K562 (cell line): ENCODE measurements around the gene FAM32A. TPM values are rescaled to one million over a fixed set of nuclear protein-coding genes. Genes with fewer than 3 reads are reported as not detected.

ENCODE experiments used
- CCAR2 ChIP-seq: fragments of 200-400 bp; formaldehyde crosslinking; IDR thresholded peaks from 2 replicates; pipeline ENCODE4 v1.6.1; 2017; ENCODE audit warnings: mild to moderate bottlenecking, low read depth, low read length
- GABPB1 ChIP-seq: sonication (generic); formaldehyde crosslinking; IDR thresholded peaks from 2 replicates; pipeline ENCODE4 v1.8.0; 2022; ENCODE audit warnings: mild to moderate bottlenecking, missing genetic modification reagents
- HNRNPLL ChIP-seq: fragments of 200-400 bp; formaldehyde crosslinking; IDR thresholded peaks from 2 replicates; pipeline ENCODE4 v1.6.1; 2017; ENCODE audit warnings: low read length, low read depth, mild to moderate bottlenecking; ENCODE audit not compliant: poor library complexity, severe bottlenecking
- MEF2A ChIP-seq: IDR thresholded peaks from 2 replicates; pipeline ENCODE4 v1.6.1; 2011; ENCODE audit warnings: low read depth, mild to moderate bottlenecking, low read length, moderate library complexity; ENCODE audit not compliant: control insufficient read depth
- PHB2 ChIP-seq: fragments of 450-650 bp; IDR thresholded peaks from 2 replicates; pipeline ENCODE4 v1.6.1; 2017; ENCODE audit warnings: low read depth
- ZNF165 ChIP-seq: fragments of 250-450 bp; sonication (Bioruptor Pico); IDR thresholded peaks from 2 replicates; pipeline ENCODE4 v1.4.0; 2020; ENCODE audit warnings: borderline replicate concordance
- ZNF785 ChIP-seq: fragments of 250-450 bp; sonication (Bioruptor Pico); IDR thresholded peaks from 2 replicates; pipeline ENCODE4 v1.4.0; 2020; ENCODE audit warnings: mild to moderate bottlenecking
- polyA plus RNA-seq, 8 experiments: library from polyadenylated mRNA; depleted of rRNA in 4 of 8; stranded (reverse) in 5 of 8; unstranded in 3 of 8; fragments of >200 nt; fragmentation: Nextera tagmentation in 2 of 8; fragmentation: Illumina TruSeq in 1 of 8; extraction: Ambion mirVana in 2 of 8; extraction: Trizol in 1 of 8; gene quantifications; 2 replicates each; pipeline versions ENCODE4 v1.2.1 to v1.2.3, GENCODE V29; 2011 to 2014; ENCODE audit warnings: inconsistent platforms in 1 of 8, missing spikeins in 1 of 8
- total RNA-seq, 7 experiments: library from RNA; depleted of rRNA in 6 of 7; stranded (reverse); fragments of >200 nt in 6 of 7; fragmentation: Illumina TruSeq in 2 of 7; extraction: Trizol in 2 of 7; gene quantifications; 2 replicates each; pipeline versions ENCODE4 v1.2.1 to v1.2.3, GENCODE V29; 2011 to 2021; ENCODE audit warnings: low replicate concordance in 1 of 7
- TF ChIP-seq, protein P1 (sequence below): fragments of 450-650 bp; IDR thresholded peaks from 2 replicates; pipeline ENCODE4 v1.6.1; 2016; ENCODE audit warnings: low read depth
- TF ChIP-seq, protein P2 (sequence below), 2 experiments: fragments of 450-650 bp in 1 of 2; sonication (generic) in 1 of 2; formaldehyde crosslinking; conservative IDR thresholded peaks; 2 replicates each; pipeline versions ENCODE4 v1.4.0 to v1.8.1; 2020 to 2022; ENCODE audit warnings: mild to moderate bottlenecking in 1 of 2, missing genetic modification reagents in 1 of 2
- TF ChIP-seq, protein P3 (sequence below): fragments of 250-450 bp; sonication (Bioruptor Pico); IDR thresholded peaks from 2 replicates; pipeline ENCODE4 v1.9.0; 2021; ENCODE audit warnings: mild to moderate bottlenecking, inconsistent platforms
- TF ChIP-seq, protein P4 (sequence below), 2 experiments: fragments of 250-450 bp in 1 of 2; fragments of 450-650 bp in 1 of 2; sonication (Bioruptor Pico) in 1 of 2; IDR thresholded peaks; 2 replicates each; pipeline versions ENCODE4 v1.6.1 to v1.8.0; 2016 to 2021; ENCODE audit warnings: mild to moderate bottlenecking in 2 of 2, moderate library complexity in 2 of 2, missing compliant biosample characterization in 1 of 2, missing genetic modification characterization in 1 of 2
- TF ChIP-seq, protein P5 (sequence below), 2 experiments: IDR thresholded peaks; 2 replicates each; pipeline ENCODE4 v1.6.1; 2012; ENCODE audit warnings: improper control_type of control experiment in 2 of 2, low read depth in 2 of 2, low read length in 2 of 2, borderline replicate concordance in 1 of 2

Gene FAM32A
- total and polyA plus RNA-seq, 9 of the 15 experiments (the other 6 are each of a cell fraction or from before 2014, with no cell fraction given) = 30.7 to 96.7 (median 73.7) TPM

DNA sequence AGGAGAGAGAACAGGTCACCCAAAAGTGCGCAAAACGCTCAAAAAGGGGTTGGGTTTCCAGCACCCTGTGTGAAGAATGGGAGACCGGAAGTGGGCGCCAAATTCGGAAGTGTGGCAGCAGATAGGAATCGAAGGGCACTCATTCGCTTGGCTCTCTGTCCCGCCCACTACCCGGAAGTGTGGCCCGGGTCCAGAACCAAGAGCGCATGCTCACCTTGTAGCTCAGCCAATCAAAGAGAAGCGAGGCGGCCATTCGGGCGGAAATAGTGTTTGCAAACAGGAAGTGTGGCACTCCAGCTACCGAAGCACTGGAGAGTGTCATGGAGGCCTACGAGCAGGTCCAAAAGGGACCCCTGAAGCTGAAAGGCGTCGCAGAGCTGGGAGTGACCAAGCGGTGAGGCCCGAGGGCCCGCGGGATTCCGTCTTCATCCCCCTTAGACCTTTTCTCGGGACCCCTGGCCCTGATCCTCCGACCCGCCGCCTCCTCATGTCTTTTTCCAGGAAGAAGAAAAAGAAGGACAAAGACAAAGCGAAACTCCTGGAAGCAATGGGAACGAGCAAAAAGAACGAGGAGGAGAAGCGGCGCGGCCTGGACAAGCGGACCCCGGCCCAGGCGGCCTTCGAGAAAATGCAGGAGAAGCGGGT lies at the start of gene FAM32A (continued):
- TF ChIP-seq HNRNPLL (peak; percentile 11), GABPB1 (CRISPR knock-in tag) (peak; percentile 94), PHB2 (no peak), MEF2A (no peak), ZNF785 (CRISPR knock-in tag) (no peak), ZNF165 (CRISPR knock-in tag) (no peak), CCAR2 (no peak)
- TF ChIP-seq, protein P1, sequence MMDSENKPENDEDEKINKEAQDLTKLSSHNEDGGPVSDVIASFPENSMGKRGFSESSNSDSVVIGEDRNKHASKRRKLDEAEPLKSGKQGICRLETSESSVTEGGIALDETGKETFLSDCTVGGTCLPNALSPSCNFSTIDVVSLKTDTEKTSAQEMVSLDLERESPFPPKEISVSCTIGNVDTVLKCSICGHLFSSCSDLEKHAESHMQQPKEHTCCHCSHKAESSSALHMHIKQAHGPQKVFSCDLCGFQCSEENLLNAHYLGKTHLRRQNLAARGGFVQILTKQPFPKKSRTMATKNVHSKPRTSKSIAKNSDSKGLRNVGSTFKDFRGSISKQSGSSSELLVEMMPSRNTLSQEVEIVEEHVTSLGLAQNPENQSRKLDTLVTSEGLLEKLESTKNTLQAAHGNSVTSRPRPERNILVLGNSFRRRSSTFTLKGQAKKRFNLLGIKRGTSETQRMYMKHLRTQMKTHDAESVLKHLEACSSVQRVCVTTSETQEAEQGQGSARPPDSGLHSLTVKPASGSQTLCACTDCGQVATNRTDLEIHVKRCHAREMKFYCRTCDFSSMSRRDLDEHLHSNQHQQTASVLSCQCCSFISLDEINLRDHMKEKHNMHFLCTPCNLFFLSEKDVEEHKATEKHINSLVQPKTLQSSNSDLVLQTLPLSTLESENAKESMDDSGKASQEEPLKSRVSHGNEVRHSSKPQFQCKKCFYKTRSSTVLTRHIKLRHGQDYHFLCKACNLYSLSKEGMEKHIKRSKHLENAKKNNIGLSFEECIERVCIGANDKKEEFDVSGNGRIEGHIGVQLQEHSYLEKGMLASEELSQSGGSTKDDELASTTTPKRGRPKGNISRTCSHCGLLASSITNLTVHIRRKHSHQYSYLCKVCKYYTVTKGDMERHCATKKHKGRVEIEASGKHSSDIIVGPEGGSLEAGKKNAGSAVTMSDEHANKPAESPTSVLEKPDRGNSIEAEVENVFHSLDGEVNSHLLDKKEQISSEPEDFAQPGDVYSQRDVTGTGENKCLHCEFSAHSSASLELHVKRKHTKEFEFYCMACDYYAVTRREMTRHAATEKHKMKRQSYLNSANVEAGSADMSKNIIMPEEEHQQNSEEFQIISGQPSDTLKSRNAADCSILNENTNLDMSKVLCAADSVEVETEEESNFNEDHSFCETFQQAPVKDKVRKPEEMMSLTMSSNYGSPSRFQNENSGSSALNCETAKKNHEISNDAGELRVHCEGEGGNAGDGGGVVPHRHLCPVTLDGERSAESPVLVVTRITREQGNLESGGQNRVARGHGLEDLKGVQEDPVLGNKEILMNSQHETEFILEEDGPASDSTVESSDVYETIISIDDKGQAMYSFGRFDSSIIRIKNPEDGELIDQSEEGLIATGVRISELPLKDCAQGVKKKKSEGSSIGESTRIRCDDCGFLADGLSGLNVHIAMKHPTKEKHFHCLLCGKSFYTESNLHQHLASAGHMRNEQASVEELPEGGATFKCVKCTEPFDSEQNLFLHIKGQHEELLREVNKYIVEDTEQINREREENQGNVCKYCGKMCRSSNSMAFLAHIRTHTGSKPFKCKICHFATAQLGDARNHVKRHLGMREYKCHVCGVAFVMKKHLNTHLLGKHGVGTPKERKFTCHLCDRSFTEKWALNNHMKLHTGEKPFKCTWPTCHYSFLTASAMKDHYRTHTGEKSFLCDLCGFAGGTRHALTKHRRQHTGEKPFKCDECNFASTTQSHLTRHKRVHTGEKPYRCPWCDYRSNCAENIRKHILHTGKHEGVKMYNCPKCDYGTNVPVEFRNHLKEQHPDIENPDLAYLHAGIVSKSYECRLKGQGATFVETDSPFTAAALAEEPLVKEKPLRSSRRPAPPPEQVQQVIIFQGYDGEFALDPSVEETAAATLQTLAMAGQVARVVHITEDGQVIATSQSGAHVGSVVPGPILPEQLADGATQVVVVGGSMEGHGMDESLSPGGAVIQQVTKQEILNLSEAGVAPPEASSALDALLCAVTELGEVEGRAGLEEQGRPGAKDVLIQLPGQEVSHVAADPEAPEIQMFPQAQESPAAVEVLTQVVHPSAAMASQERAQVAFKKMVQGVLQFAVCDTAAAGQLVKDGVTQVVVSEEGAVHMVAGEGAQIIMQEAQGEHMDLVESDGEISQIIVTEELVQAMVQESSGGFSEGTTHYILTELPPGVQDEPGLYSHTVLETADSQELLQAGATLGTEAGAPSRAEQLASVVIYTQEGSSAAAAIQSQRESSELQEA = no peak
- TF ChIP-seq, protein P2, sequence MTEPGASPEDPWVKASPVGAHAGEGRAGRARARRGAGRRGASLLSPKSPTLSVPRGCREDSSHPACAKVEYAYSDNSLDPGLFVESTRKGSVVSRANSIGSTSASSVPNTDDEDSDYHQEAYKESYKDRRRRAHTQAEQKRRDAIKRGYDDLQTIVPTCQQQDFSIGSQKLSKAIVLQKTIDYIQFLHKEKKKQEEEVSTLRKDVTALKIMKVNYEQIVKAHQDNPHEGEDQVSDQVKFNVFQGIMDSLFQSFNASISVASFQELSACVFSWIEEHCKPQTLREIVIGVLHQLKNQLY (CRISPR knock-in tag; conservative IDR thresholded peaks at IDR 0.05) = no peak
- TF ChIP-seq, protein P3, sequence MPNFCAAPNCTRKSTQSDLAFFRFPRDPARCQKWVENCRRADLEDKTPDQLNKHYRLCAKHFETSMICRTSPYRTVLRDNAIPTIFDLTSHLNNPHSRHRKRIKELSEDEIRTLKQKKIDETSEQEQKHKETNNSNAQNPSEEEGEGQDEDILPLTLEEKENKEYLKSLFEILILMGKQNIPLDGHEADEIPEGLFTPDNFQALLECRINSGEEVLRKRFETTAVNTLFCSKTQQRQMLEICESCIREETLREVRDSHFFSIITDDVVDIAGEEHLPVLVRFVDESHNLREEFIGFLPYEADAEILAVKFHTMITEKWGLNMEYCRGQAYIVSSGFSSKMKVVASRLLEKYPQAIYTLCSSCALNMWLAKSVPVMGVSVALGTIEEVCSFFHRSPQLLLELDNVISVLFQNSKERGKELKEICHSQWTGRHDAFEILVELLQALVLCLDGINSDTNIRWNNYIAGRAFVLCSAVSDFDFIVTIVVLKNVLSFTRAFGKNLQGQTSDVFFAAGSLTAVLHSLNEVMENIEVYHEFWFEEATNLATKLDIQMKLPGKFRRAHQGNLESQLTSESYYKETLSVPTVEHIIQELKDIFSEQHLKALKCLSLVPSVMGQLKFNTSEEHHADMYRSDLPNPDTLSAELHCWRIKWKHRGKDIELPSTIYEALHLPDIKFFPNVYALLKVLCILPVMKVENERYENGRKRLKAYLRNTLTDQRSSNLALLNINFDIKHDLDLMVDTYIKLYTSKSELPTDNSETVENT (CRISPR knock-in tag) = no peak
- TF ChIP-seq, protein P4, sequence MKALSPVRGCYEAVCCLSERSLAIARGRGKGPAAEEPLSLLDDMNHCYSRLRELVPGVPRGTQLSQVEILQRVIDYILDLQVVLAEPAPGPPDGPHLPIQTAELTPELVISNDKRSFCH (CRISPR knock-in tag; IDR thresholded peaks at IDR 0.05) = no peak
- TF ChIP-seq, protein P4 (tag; IDR thresholded peaks at IDR 0.05) = no peak
- TF ChIP-seq, protein P5, sequence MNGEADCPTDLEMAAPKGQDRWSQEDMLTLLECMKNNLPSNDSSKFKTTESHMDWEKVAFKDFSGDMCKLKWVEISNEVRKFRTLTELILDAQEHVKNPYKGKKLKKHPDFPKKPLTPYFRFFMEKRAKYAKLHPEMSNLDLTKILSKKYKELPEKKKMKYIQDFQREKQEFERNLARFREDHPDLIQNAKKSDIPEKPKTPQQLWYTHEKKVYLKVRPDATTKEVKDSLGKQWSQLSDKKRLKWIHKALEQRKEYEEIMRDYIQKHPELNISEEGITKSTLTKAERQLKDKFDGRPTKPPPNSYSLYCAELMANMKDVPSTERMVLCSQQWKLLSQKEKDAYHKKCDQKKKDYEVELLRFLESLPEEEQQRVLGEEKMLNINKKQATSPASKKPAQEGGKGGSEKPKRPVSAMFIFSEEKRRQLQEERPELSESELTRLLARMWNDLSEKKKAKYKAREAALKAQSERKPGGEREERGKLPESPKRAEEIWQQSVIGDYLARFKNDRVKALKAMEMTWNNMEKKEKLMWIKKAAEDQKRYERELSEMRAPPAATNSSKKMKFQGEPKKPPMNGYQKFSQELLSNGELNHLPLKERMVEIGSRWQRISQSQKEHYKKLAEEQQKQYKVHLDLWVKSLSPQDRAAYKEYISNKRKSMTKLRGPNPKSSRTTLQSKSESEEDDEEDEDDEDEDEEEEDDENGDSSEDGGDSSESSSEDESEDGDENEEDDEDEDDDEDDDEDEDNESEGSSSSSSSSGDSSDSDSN (IDR thresholded peaks at IDR 0.05; ENCODE audit: borderline replicate concordance in 1 of 2, low read depth in 2 of 2, low read length in 2 of 2) = no peak
